ENCODE results near the gene SLC18A3. TPM values are rescaled to one million over a fixed set of nuclear protein-coding genes. Genes with fewer than 3 reads are reported as not detected.

The SLC18A3 gene
- total RNA-seq, 1 donor from 2014 or later = not detected

DNA sequence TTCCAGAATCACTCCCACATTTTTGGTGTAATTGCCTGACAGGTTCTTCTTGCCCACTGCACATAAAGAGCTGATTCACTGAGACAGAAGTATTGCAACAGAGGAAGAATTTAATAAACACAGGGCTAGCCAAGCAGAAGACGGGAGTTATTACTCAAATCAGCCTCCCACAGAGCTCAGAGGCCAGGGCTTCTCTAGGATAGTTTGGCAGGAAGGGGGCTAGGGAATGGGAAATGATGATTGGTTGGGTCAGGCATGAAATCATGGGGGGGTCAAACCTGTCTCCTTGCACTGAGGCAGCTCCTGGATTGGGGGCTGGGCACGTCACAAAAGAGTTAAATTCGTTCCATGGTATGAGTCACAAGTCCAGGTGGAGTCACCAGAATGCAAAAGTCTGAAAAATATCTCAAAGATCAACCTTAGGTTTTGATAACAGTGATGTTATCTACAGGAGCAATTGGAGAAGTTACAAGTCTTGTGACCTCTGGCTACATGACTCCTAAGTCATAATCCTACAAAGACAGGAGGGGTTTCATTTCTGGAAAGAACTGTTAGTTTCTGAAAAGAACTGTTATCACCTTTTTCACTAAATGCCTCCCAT, 41.0 kb upstream of the SLC18A3 start:
- TF ChIP-seq, protein P1, sequence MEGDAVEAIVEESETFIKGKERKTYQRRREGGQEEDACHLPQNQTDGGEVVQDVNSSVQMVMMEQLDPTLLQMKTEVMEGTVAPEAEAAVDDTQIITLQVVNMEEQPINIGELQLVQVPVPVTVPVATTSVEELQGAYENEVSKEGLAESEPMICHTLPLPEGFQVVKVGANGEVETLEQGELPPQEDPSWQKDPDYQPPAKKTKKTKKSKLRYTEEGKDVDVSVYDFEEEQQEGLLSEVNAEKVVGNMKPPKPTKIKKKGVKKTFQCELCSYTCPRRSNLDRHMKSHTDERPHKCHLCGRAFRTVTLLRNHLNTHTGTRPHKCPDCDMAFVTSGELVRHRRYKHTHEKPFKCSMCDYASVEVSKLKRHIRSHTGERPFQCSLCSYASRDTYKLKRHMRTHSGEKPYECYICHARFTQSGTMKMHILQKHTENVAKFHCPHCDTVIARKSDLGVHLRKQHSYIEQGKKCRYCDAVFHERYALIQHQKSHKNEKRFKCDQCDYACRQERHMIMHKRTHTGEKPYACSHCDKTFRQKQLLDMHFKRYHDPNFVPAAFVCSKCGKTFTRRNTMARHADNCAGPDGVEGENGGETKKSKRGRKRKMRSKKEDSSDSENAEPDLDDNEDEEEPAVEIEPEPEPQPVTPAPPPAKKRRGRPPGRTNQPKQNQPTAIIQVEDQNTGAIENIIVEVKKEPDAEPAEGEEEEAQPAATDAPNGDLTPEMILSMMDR (IDR thresholded peaks at IDR 0.05; ENCODE audit: insufficient read depth, low read length, severe bottlenecking) = no peak
- no peak for FAIRE-seq

DNA sequence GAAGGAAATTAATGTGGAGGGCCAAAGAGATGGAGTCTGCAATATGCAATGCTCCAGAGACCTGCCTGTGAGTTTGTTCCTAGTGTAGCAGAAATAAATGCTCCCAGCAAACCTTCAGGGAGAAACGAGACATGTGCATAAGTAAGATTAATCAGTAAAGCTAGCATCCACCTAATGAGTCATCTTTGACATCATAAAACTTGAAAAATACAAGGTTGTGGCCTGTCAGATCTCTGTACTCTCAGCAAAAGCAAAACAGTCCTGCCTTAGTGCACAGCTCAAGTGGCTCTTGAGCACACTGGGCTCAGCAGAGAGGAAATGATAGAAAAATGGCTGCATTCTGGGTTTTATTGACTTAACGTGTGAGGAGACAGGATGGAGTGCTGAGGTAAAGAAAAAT, 38.7 kb upstream of the SLC18A3 start:
- Histone ChIP-seq H3K4me3 (ENCODE audit: low read depth, low read length) (no peak overlapping the region), H3K27me3 (ENCODE audit: control insufficient read depth, insufficient read depth, low read length) (no peaks in the 10 kb centered on the region), H3K36me3 (ENCODE audit: control insufficient read depth, insufficient read depth, low read length) (no peaks in the 10 kb centered on the region)
- FAIRE-seq = no peak
- DNase-seq (ENCODE audit: low read depth) = peak; percentile 51
- TF ChIP-seq, protein P1 (IDR thresholded peaks at IDR 0.05; ENCODE audit: insufficient read depth, low read length, severe bottlenecking) = no peak

More for the DNA sequence above, 41.0 kb upstream of the SLC18A3 start:
- DNase-seq (ENCODE audit: low read depth) = peak; percentile 83
- Histone ChIP-seq H3K36me3 (ENCODE audit: control insufficient read depth, insufficient read depth, low read length) (no peaks in the 10 kb centered on the region), H3K4me3 (ENCODE audit: low read depth, low read length) (no peak overlapping the region), H3K27me3 (ENCODE audit: control insufficient read depth, insufficient read depth, low read length) (no peaks in the 10 kb centered on the region)

DNA sequence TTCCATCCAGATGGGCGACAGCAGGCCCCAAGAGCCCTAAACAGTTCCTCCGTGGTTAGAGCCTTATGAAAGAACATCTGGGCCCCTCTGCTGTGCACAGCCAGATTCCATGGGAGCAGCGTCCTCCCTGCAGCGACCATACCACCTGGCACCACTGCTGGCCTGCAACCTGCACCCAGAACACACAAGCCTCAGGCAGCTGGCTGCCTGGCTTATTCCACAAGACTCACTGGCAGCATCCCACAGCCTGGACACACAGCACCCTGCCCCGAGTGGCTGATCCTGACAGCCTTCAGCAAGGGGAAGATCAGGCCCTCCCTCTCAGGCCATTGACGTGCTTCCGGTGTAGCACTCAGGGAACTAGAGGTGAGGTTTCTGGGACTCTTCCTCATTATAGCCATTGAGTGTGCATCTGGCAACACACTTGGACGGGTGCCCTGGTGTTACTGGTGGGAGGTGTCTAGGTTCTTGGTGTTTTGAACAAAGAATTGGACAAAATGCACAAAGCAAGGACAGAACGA, 37.5 kb upstream of the SLC18A3 start:
- H3K4me3 ChIP-seq (ENCODE audit: low read depth, low read length) = no peak overlapping the region

DNA sequence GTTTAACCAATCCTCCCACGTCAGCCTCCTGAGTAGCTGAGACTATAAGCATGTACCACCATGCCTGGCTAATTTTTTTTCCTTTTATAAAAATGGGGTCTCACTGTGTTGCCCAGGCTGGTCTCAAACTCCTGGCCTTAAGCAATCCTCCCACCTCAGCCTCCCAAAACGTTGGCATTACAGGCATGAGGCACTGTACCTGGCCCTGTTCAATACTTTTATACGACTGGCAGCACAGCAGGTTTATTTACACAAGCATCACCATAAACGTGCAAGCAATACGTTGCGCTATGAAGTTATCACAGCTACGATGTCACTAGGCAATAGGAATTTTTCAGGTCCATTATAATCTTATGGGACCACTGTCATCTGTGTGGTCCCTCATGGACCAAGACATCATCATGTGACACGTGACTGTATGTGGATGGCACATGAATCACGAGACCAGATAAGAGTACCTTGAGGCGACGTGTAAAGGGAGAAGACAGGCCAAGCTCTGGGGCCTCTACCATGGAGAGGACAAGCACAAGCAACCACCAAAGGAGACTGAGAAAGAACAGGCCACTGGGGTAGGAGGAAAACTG, 34.5 kb upstream of the SLC18A3 start:
- TF ChIP-seq, protein P1 (IDR thresholded peaks at IDR 0.05; ENCODE audit: insufficient read depth, low read length, severe bottlenecking) = no peak
- Histone ChIP-seq H3K36me3 (ENCODE audit: control insufficient read depth, insufficient read depth, low read length) (no peaks in the 10 kb centered on the region), H3K4me3 (ENCODE audit: low read depth, low read length) (no peak overlapping the region), H3K27me3 (ENCODE audit: control insufficient read depth, insufficient read depth, low read length) (no peaks in the 10 kb centered on the region)
- no peak for FAIRE-seq
- DNase-seq (ENCODE audit: low read depth) = no peak

More for the DNA sequence above, 37.5 kb upstream of the SLC18A3 start:
- TF ChIP-seq, protein P1 (IDR thresholded peaks at IDR 0.05; ENCODE audit: insufficient read depth, low read length, severe bottlenecking) = no peak
- no peak for DNase-seq (ENCODE audit: low read depth)
- no peak for FAIRE-seq
- H3K27me3 ChIP-seq (ENCODE audit: control insufficient read depth, insufficient read depth, low read length) = no peaks in the 10 kb centered on the region
- H3K36me3 ChIP-seq (ENCODE audit: control insufficient read depth, insufficient read depth, low read length) = no peaks in the 10 kb centered on the region

DNA sequence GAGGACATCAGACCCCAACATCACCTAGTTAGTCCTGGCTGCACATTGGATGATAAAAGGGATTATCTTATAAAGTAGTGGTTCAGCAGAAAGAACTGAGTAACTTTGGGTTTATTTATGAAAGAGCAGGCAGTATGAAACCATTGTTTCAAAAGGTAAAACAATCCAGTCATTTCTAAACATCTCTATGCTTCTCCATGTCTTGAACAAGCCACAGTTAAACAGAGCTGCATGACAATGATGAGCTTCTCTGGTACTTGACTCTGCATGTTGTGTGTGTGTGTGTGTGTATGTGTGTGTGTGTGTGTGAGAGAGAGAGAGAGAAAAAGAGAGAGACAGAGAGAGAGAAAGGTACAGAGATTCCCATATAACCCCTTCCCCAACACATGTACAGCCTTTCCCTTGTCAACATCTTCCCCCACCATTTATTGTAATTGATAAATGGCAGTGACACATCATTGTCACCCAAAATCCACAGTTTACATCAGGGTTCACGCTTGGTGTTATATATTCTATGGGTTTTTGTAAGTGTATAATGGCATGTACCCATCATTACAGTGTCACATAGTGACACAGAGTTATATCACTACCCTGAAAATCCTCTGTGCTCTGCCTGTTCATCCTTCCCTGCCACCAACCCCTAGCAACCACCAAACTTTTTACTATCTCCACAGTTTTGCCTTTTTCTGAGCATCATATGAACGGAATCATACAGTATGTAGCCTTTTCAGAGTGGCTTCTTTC, 32.8 kb upstream of the SLC18A3 start:
- Histone ChIP-seq H3K27me3 (ENCODE audit: control insufficient read depth, insufficient read depth, low read length) (no peaks in the 10 kb centered on the region), H3K36me3 (ENCODE audit: control insufficient read depth, insufficient read depth, low read length) (no peaks in the 10 kb centered on the region), H3K4me3 (ENCODE audit: low read depth, low read length) (no peak overlapping the region)
- DNase-seq (ENCODE audit: low read depth) (no peak), FAIRE-seq (no peak)
- TF ChIP-seq, protein P1 (IDR thresholded peaks at IDR 0.05; ENCODE audit: insufficient read depth, low read length, severe bottlenecking) = no peak

Data from bronchial epithelial cell (primary cell).